ENCODE data around the gene RPF1.

DNA sequence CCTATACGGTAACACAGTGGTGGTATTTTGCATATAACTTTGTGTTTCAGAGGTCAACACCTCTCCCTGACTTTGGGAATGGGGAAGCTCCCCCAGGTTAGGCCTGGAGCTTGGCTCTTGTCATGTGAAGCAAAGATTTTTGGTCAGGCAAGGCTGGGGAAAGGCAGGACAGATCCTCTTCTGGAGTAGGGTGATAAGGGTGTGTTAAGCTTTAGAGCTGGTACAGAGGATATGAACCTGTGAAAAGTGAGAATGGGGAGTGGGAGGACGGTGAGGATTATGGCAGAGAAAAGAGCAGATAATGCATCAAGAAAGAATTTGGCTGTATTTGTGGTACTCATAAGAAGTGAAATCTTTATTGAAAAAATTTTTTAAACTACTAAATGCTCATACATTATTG is 2.3 kb downstream of the RPF1 start:
- TF ChIP-seq, protein P1, sequence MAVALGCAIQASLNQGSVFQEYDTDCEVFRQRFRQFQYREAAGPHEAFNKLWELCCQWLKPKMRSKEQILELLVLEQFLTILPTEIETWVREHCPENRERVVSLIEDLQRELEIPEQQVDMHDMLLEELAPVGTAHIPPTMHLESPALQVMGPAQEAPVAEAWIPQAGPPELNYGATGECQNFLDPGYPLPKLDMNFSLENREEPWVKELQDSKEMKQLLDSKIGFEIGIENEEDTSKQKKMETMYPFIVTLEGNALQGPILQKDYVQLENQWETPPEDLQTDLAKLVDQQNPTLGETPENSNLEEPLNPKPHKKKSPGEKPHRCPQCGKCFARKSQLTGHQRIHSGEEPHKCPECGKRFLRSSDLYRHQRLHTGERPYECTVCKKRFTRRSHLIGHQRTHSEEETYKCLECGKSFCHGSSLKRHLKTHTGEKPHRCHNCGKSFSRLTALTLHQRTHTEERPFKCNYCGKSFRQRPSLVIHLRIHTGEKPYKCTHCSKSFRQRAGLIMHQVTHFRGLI (tag by site-specific recombination; IDR thresholded peaks at IDR 0.05): no peak
- TF ChIP-seq ZNF169 (tag by site-specific recombination; IDR thresholded peaks at IDR 0.05): no peak
- TF ChIP-seq, protein P2, sequence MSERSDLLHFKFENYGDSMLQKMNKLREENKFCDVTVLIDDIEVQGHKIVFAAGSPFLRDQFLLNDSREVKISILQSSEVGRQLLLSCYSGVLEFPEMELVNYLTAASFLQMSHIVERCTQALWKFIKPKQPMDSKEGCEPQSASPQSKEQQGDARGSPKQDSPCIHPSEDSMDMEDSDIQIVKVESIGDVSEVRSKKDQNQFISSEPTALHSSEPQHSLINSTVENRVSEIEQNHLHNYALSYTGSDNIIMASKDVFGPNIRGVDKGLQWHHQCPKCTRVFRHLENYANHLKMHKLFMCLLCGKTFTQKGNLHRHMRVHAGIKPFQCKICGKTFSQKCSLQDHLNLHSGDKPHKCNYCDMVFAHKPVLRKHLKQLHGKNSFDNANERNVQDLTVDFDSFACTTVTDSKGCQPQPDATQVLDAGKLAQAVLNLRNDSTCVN (tag by site-specific recombination; optimal IDR thresholded peaks at IDR 0.05): no peak
- TF ChIP-seq ZNF830 (tag by site-specific recombination; IDR thresholded peaks at IDR 0.05; ENCODE audit: low read depth): no peak
- no peak for TF ChIP-seq GLI4 (tag by site-specific recombination; IDR thresholded peaks at IDR 0.05)
- TF ChIP-seq ZNF558 (tag by site-specific recombination; IDR thresholded peaks at IDR 0.05): no peak
- TF ChIP-seq, protein P3, sequence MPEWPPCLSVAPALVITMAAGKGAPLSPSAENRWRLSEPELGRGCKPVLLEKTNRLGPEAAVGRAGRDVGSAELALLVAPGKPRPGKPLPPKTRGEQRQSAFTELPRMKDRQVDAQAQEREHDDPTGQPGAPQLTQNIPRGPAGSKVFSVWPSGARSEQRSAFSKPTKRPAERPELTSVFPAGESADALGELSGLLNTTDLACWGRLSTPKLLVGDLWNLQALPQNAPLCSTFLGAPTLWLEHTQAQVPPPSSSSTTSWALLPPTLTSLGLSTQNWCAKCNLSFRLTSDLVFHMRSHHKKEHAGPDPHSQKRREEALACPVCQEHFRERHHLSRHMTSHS (tag by site-specific recombination; IDR thresholded peaks at IDR 0.05): no peak
- TF ChIP-seq, protein P4, sequence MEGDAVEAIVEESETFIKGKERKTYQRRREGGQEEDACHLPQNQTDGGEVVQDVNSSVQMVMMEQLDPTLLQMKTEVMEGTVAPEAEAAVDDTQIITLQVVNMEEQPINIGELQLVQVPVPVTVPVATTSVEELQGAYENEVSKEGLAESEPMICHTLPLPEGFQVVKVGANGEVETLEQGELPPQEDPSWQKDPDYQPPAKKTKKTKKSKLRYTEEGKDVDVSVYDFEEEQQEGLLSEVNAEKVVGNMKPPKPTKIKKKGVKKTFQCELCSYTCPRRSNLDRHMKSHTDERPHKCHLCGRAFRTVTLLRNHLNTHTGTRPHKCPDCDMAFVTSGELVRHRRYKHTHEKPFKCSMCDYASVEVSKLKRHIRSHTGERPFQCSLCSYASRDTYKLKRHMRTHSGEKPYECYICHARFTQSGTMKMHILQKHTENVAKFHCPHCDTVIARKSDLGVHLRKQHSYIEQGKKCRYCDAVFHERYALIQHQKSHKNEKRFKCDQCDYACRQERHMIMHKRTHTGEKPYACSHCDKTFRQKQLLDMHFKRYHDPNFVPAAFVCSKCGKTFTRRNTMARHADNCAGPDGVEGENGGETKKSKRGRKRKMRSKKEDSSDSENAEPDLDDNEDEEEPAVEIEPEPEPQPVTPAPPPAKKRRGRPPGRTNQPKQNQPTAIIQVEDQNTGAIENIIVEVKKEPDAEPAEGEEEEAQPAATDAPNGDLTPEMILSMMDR (tag by site-specific recombination; IDR thresholded peaks at IDR 0.05): no peak
- TF ChIP-seq ZNF561 (tag by site-specific recombination; IDR thresholded peaks at IDR 0.05; ENCODE audit: borderline replicate concordance): no peak
- no peak for TF ChIP-seq ZNF211 (tag by site-specific recombination; IDR thresholded peaks at IDR 0.05; ENCODE audit: low read depth)
- TF ChIP-seq, protein P5, sequence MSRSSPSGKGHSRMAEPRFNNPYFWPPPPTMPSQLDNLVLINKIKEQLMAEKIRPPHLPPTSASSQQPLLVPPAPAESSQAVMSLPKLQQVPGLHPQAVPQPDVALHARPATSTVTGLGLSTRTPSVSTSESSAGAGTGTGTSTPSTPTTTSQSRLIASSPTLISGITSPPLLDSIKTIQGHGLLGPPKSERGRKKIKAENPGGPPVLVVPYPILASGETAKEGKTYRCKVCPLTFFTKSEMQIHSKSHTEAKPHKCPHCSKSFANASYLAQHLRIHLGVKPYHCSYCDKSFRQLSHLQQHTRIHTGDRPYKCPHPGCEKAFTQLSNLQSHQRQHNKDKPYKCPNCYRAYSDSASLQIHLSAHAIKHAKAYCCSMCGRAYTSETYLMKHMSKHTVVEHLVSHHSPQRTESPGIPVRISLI (tag by site-specific recombination; IDR thresholded peaks at IDR 0.05): no peak
- TF ChIP-seq ZNF747 (tag by site-specific recombination; IDR thresholded peaks at IDR 0.05): no peak
- TF ChIP-seq, protein P6, sequence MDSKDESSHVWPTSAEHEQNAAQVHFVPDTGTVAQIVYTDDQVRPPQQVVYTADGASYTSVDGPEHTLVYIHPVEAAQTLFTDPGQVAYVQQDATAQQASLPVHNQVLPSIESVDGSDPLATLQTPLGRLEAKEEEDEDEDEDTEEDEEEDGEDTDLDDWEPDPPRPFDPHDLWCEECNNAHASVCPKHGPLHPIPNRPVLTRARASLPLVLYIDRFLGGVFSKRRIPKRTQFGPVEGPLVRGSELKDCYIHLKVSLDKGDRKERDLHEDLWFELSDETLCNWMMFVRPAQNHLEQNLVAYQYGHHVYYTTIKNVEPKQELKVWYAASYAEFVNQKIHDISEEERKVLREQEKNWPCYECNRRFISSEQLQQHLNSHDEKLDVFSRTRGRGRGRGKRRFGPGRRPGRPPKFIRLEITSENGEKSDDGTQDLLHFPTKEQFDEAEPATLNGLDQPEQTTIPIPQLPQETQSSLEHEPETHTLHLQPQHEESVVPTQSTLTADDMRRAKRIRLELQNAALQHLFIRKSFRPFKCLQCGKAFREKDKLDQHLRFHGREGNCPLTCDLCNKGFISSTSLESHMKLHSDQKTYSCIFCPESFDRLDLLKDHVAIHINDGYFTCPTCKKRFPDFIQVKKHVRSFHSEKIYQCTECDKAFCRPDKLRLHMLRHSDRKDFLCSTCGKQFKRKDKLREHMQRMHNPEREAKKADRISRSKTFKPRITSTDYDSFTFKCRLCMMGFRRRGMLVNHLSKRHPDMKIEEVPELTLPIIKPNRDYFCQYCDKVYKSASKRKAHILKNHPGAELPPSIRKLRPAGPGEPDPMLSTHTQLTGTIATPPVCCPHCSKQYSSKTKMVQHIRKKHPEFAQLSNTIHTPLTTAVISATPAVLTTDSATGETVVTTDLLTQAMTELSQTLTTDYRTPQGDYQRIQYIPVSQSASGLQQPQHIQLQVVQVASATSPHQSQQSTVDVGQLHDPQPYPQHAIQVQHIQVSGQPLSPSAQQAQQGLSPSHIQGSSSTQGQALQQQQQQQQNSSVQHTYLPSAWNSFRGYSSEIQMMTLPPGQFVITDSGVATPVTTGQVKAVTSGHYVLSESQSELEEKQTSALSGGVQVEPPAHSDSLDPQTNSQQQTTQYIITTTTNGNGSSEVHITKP (tag by site-specific recombination; IDR thresholded peaks at IDR 0.05): no peak
- TF ChIP-seq ZBTB1 (tag by site-specific recombination; IDR thresholded peaks at IDR 0.05): no peak
